Right lobe of liver (tissue), 6 donors: ENCODE results near the gene KCNH2. TPM values are rescaled to one million over a fixed set of nuclear protein-coding genes. Genes with fewer than 3 reads are reported as not detected.

Experiments
- ATAC-seq, 4 donors: fragments of 200-7000 bp; cut with Tn5 transposase; one replicate each; pipeline ENCODE4 v1.9.1; 2020; ENCODE audit warnings: mild to moderate bottlenecking in 4 of 4, moderate library complexity in 4 of 4
- DNase-seq, 3 donors: peaks; one replicate each; pipeline ENCODE4 v3.0.0-alpha.2; 2020
- H3K27ac ChIP-seq, 3 donors: fragments of 200-600 bp; one replicate each; pipeline ENCODE4 v1.8.0; 2022
- H3K27me3 ChIP-seq, 2 donors: fragments of 200-600 bp; one replicate each; pipeline ENCODE4 v1.8.0; 2022
- H3K36me3 ChIP-seq, 4 donors: fragments of 200-600 bp; sonication (generic) in 1 of 4; one replicate each; pipeline versions ENCODE4 v1.5.1 to v1.8.0; 2017 to 2022; ENCODE audit warnings: control low read depth in 1 of 4
- H3K4me1 ChIP-seq, 4 donors: fragments of 200-600 bp; sonication (generic) in 1 of 4; one replicate each; pipeline versions ENCODE4 v1.5.1 to v1.8.0; 2017 to 2022; ENCODE audit warnings: control low read depth in 1 of 4
- H3K4me3 ChIP-seq, 3 donors: fragments of 200-600 bp; one replicate each; pipeline ENCODE4 v1.8.0; 2022
- H3K9me3 ChIP-seq, 4 donors: fragments of 200-600 bp; sonication (generic) in 1 of 4; one replicate each; pipeline versions ENCODE4 v1.5.1 to v1.8.0; 2017 to 2022; ENCODE audit warnings: control low read depth in 1 of 4
- CTCF ChIP-seq, 4 donors: fragments of 200-600 bp in 3 of 4; fragments of 450-650 bp in 1 of 4; IDR thresholded peaks; one replicate each; pipeline versions ENCODE4 v1.5.1 to v1.8.0; 2016 to 2022; ENCODE audit warnings: antibody characterized with exemption in 4 of 4, mild to moderate bottlenecking in 2 of 4
- POLR2A ChIP-seq: fragments of 450-650 bp; IDR thresholded peaks from one replicate; pipeline ENCODE4 v1.6.1; 2017; ENCODE audit warnings: antibody characterized with exemption, mild to moderate bottlenecking
- WGBS: methylation state at CpG from one replicate; pipeline ENCODE4 v1.1.6; 2018; ENCODE audit warnings: low coverage, low lambda C conversion rate; ENCODE audit not compliant: insufficient coverage; ENCODE audit errors: missing lambda C conversion rate; 5-methylcytosine and 5-hydroxymethylcytosine counted together
- intact Hi-C, 2 donors: fragments of 100-400 bp; cut with DNase I; formaldehyde crosslinking; loops; one replicate each; pipeline versions ENCODE4 v1.11.2 to v1.14.1; 2022
- total RNA-seq, 6 experiments: library from RNA; depleted of rRNA in 2 of 6; stranded (reverse); fragments of >200 nt in 2 of 6; fragmentation: NEBNext Ultra II Directional in 3 of 6; extraction: Animal tissue kit (Norgen Biotek cat#: 25700) in 3 of 6; gene quantifications; one replicate each; pipeline versions ENCODE4 v1.1.0 to v1.2.4, GENCODE V29; 2016 to 2023
- donor health status: DM: no; HTN: yes; CAD: no.
- donor health status: DM: no; HTN: no; CAD: no.
- donor health status: DM: no; HTN: no; CAD: no.
- donor health status: DM: no; HTN: yes; CAD: no.
- donor health status: DM: no; HTN: yes; CAD: no.

Gene KCNH2
- total RNA-seq, 6 experiments from 2014 or later: 0.11 to 0.69 (median 0.18) TPM; not detected in 1

- intact Hi-C loops: no loop called here
- no peak overlapping the region for H3K4me3 ChIP-seq
- no peaks in the 10 kb centered on the region for H3K9me3 ChIP-seq
- ATAC-seq: no peak
- 31% methylated on average over 2 of the region's 2 CpGs for WGBS
- H3K27ac ChIP-seq: no peak overlapping the region
- no peaks in the 10 kb centered on the region for H3K27me3 ChIP-seq
- no peak for DNase-seq
- H3K36me3 ChIP-seq: no peaks in the 10 kb centered on the region
- TF ChIP-seq CTCF (IDR thresholded peaks at IDR 0.05) (no peak), POLR2A (no peak)
- no peaks in the 10 kb centered on the region for H3K4me1 ChIP-seq
These were observed 69.9 kb downstream of the KCNH2 start for GRCh38 chr7:150908173-150908572.

- ATAC-seq (no peak), DNase-seq (peak in 1 of 3 donors; percentile 31)
- Histone ChIP-seq H3K4me1 (peaks cover 0 to 5% (median 0%) of the 10 kb centered on the region in 4 donors), H3K9me3 (no peaks in the 10 kb centered on the region), H3K27ac (no peak overlapping the region), H3K36me3 (no peaks in the 10 kb centered on the region), H3K27me3 (no peaks in the 10 kb centered on the region), H3K4me3 (no peak overlapping the region)
- WGBS: 55% methylated on average over 6 of the region's 6 CpGs
- TF ChIP-seq POLR2A: no peak
- no peak for TF ChIP-seq CTCF (IDR thresholded peaks at IDR 0.05)
- intact Hi-C loops: no loop called here
These were observed 73.9 kb downstream of the KCNH2 start for GRCh38 chr7:150904011-150904909.

GRCh38 chr7:150903606-150904005, 74.5 kb downstream of the KCNH2 start:
- Histone ChIP-seq H3K27ac (no peak overlapping the region), H3K4me1 (peaks cover 0 to 5% (median 0%) of the 10 kb centered on the region in 4 donors), H3K4me3 (no peak overlapping the region), H3K9me3 (no peaks in the 10 kb centered on the region), H3K36me3 (no peaks in the 10 kb centered on the region), H3K27me3 (no peaks in the 10 kb centered on the region)
- TF ChIP-seq CTCF (IDR thresholded peaks at IDR 0.05) (no peak), POLR2A (no peak)
- ATAC-seq: peak in 1 of 4 donors; percentile 38
- WGBS: 59% methylated on average over 6 of the region's 12 CpGs
- DNase-seq: peak in 1 of 3 donors; percentile 42
- intact Hi-C loops: no loop called here

GRCh38 chr7:150902078-150903033, 75.8 kb downstream of the KCNH2 start:
- no peak for ATAC-seq
- no peaks in the 10 kb centered on the region for H3K27me3 ChIP-seq
- TF ChIP-seq POLR2A (no peak), CTCF (IDR thresholded peaks at IDR 0.05) (no peak)
- no peak overlapping the region for H3K4me3 ChIP-seq
- intact Hi-C loops: no loop called here
- H3K9me3 ChIP-seq: no peaks in the 10 kb centered on the region
- WGBS: 70% methylated on average over 12 of the region's 14 CpGs
- no peak overlapping the region for H3K27ac ChIP-seq
- H3K4me1 ChIP-seq: peaks cover 0 to 11% (median 0%) of the 10 kb centered on the region in 4 donors
- DNase-seq: peak in 1 of 3 donors; percentile 42
- no peaks in the 10 kb centered on the region for H3K36me3 ChIP-seq
